Small intestine (tissue), 16 donors: ENCODE results near the gene OR2J3. TPM values are rescaled to one million over a fixed set of nuclear protein-coding genes. Genes with fewer than 3 reads are reported as not detected.

Source experiments
- DNase-seq, 2 donors: peaks; one replicate each; pipeline versions ENCODE4 v3.0.0 to v3.0.0-alpha.2; 2013
- FAIRE-seq: peaks from 2 replicates; lab custom pipeline; 2012; peaks lifted over from hg19 to GRCh38; lab: Jason Lieb, UNC
- H3K27ac ChIP-seq, 3 donors: one replicate each; pipeline ENCODE4 v1.5.1; 2013; ENCODE audit warnings: low read length in 2 of 3, mild to moderate bottlenecking in 2 of 3, control low read depth in 1 of 3, inconsistent platforms in 1 of 3, low read depth in 1 of 3, moderate library complexity in 1 of 3
- H3K27me3 ChIP-seq, 3 donors: one replicate each; pipeline ENCODE4 v1.6.1; 2013; ENCODE audit warnings: low read length in 3 of 3, inconsistent platforms in 1 of 3; ENCODE audit not compliant: control insufficient read depth in 3 of 3, insufficient read depth in 3 of 3
- H3K36me3 ChIP-seq, 3 donors: one replicate each; pipeline ENCODE4 v1.6.1; 2013; ENCODE audit warnings: low read length in 3 of 3, inconsistent platforms in 1 of 3, low read depth in 1 of 3, mild to moderate bottlenecking in 1 of 3, moderate library complexity in 1 of 3; ENCODE audit not compliant: control insufficient read depth in 3 of 3, insufficient read depth in 2 of 3
- H3K4me1 ChIP-seq, 3 donors: one replicate each; pipeline ENCODE4 v1.6.1; 2013; ENCODE audit warnings: low read length in 2 of 3, inconsistent platforms in 1 of 3, low read depth in 1 of 3, mild to moderate bottlenecking in 1 of 3, moderate library complexity in 1 of 3; ENCODE audit not compliant: control insufficient read depth in 3 of 3, insufficient read depth in 2 of 3
- H3K4me3 ChIP-seq, 3 donors: one replicate each; pipeline ENCODE4 v1.5.1; 2013; ENCODE audit warnings: low read length in 3 of 3, control low read depth in 1 of 3, inconsistent platforms in 1 of 3, low read depth in 1 of 3, mild to moderate bottlenecking in 1 of 3, moderate library complexity in 1 of 3
- H3K9me3 ChIP-seq, 2 donors: one replicate each; pipeline ENCODE4 v1.6.1; 2013; ENCODE audit warnings: low read depth in 1 of 2, low read length in 1 of 2; ENCODE audit not compliant: control insufficient read depth in 2 of 2, insufficient read depth in 1 of 2
- WGBS, 3 donors: extraction: QIAGEN DNeasy Blood & Tissue Kit; methylation state at CpG; one replicate each; pipeline ENCODE4 v1.1.7; 2013; 5-methylcytosine and 5-hydroxymethylcytosine counted together
- long read RNA-seq, 10 donors: transcript quantifications; one replicate each; lab custom pipeline, GENCODE V29; 2026
- polyA plus RNA-seq, 4 donors: library from polyadenylated mRNA; stranded (reverse) in 3 of 4; unstranded in 1 of 4; fragments of 200-250 nt in 3 of 4; fragments of 120-200 nt in 1 of 4; gene quantifications; one replicate each; pipeline versions ENCODE4 v1.2.1 to v1.2.3, GENCODE V29; 2013
- donor health status: healthy with polysubstance abuse.
- donor health status: control.
- donor health status: control.
- donor health status: Bipolar disorder and iron deficiency.
- donor health status: healthy.

Gene OR2J3
- not detected for polyA plus RNA-seq
- long read RNA-seq, donor 1: 0 reads
- long read RNA-seq, donor 2: 0 reads
- long read RNA-seq, donor 3: 0 reads
- long read RNA-seq, donor 4: 0 reads
- long read RNA-seq, donor 5: 0 reads
- long read RNA-seq, donor 6: 0 reads
- long read RNA-seq, donor 7: 0 reads
- long read RNA-seq, donor 8: 0 reads
- long read RNA-seq, donor 9: 0 reads
- long read RNA-seq, donor 10: 0 reads

DNA sequence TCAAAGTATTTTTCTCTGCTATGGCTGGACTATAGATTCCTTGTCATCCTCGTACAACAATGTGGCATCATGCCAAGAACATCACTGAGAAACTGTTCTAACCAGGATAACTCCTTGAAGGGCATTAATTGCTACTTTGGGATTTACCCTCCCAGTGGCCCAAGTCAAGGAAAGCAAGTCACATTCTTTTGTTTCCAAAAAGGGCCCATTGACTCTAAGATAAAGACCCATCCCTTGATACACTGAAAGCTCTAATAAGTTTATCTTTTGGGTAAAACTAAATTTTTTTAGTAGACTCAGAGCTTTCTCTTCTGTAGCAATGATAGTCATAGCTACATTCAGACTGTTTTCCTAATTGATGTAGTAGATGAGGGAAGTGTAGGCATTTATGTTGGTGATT, at the start of gene OR2J3:
TSS of gene OR2J3 (plus strand) at position 301 of the 400 bp plus-strand sequence. CDS start 3,833 bp downstream, outside the sequence.
- DNase-seq (no peak), FAIRE-seq (no peak)
- no peaks in the 10 kb centered on the region for H3K9me3 ChIP-seq
- no peaks in the 10 kb centered on the region for H3K4me1 ChIP-seq
- no peaks in the 10 kb centered on the region for H3K36me3 ChIP-seq
- H3K27me3 ChIP-seq: no peaks in the 10 kb centered on the region
- no peak within 1 kb of the TSS for H3K4me3 ChIP-seq
- H3K27ac ChIP-seq: no peak within 1 kb of the TSS
- 9 to 23% (median 18%) methylated on average over 1 of the region's 1 CpG for WGBS, 3 donors

DNA sequence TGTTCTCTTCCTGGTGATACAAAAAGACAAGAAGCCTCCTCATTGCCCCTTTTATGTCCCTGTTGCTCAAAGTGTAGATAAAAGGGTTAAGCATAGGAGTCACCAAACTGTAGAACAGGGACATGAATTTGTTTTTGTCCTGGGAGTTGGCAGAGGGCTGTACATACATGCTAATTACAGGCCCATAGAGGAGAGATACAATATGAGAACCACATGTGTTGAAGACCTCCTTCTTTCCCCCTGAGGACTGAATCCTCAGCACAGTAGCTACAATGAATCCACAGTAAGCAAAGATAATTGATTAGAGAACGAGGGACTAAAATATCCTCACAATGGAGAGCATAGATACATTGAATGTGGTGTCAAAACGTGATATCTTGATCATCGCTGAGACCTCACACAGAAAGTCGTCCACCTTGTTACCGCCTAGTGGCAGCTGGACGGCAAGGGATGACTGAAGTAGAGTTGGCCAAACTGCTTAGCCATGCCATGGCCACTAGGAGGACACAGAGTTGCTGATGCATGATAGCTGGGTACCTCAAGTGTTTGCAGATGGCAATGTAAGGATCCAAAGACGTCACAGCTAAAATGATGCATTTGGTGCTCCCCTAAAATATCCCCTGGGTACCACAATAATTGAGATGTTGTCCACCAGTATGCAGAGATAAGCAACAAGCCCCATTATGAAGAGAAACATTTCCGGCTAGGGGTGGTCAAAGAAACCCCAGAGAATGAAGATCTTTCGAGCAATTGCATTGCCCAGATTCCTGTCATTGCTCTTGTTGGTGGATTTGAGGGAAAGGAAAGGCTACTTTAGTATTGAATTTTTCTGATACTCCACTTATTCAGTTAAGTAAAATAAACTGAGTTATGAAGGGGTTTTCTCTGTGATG, 35.8 kb upstream of the OR2J3 start:
- FAIRE-seq (no peak), DNase-seq (peak; percentile 15 to 17)
- H3K27me3 ChIP-seq: peaks cover 0 to 2% (median 0%) of the 10 kb centered on the region in 3 donors
- H3K36me3 ChIP-seq: no peaks in the 10 kb centered on the region
- 31 to 35% (median 33%) methylated on average over 9 of the region's 9 CpGs for WGBS, 3 donors
- H3K27ac ChIP-seq: no peak overlapping the region
- H3K4me3 ChIP-seq: no peak overlapping the region
- no peaks in the 10 kb centered on the region for H3K9me3 ChIP-seq
- H3K4me1 ChIP-seq: no peaks in the 10 kb centered on the region

DNA sequence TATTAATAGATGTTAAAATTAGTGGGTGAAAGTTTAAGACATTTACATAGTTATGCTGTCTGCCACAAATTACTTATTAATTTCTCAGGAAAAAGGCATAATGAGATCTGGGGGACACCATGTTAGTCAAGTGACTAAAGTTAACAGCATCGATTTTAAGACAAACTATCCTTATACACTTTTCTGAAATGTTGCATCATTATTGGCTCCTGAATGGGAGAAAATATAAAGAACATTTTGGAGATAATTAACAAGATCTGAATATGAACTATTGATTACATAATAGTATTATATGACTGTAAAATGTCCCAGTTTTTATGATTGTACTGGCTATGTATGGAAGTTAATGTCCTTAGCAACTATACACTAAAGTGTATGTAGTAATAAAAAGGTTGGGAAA, 28.7 kb upstream of the OR2J3 start:
- FAIRE-seq: no peak
- Histone ChIP-seq H3K4me1 (no peaks in the 10 kb centered on the region), H3K27ac (no peak overlapping the region), H3K4me3 (no peak overlapping the region), H3K36me3 (no peaks in the 10 kb centered on the region), H3K9me3 (no peaks in the 10 kb centered on the region), H3K27me3 (no peaks in the 10 kb centered on the region)
- WGBS, 3 donors: 74 to 86% (median 79%) methylated on average over 1 of the region's 1 CpG
- DNase-seq: no peak

DNA sequence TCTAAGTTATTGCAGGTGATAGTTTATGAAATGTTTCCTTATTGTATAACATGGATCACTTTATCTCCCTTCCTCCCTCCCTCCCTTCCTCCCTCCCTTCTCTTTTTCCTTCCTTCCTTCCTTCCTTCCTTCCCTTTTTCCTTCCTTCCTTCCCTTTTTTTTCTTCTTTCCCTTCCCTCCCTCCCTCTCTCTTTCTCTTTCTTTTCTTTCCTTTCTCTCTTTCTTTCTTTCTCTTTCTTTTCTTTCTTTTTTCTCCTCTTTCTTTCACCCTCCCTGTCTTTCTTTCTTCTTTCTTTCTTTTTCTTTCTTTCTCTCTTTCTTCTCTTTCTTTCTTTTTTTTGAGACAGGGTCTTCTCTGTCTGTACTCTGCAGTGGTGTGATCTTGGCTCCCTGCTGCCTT, 26.5 kb upstream of the OR2J3 start:
- Histone ChIP-seq H3K36me3 (no peaks in the 10 kb centered on the region), H3K27me3 (no peaks in the 10 kb centered on the region), H3K27ac (no peak overlapping the region), H3K9me3 (no peaks in the 10 kb centered on the region), H3K4me3 (no peak overlapping the region), H3K4me1 (no peaks in the 10 kb centered on the region)
- FAIRE-seq: no peak
- no peak for DNase-seq

DNA sequence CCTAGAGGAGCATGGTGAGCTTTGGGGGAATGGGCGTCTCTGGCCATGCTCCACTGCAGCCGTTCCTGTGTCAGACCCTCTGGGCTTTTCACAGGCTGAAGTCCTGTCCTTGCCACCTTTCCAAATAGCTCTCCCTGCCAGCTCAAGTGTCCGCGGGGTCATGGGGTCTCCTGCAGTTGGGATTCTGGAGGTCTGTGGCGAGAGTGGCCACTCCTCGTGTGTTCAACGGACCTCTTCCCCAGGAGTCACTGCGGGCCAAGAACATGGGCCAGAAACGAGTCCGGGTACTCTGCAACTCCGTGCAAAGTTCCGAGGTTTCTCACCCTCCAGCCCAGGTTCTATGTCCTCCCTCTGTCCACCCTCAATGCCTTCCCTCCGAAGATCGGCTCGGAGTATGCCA, 25.4 kb upstream of the OR2J3 start:
- FAIRE-seq (no peak), DNase-seq (no peak)
- Histone ChIP-seq H3K9me3 (no peaks in the 10 kb centered on the region), H3K36me3 (no peaks in the 10 kb centered on the region), H3K27ac (no peak overlapping the region), H3K27me3 (no peaks in the 10 kb centered on the region), H3K4me3 (no peak overlapping the region), H3K4me1 (no peaks in the 10 kb centered on the region)
- WGBS, 3 donors: 89 to 93% (median 93%) methylated on average over 15 of the region's 15 CpGs

DNA sequence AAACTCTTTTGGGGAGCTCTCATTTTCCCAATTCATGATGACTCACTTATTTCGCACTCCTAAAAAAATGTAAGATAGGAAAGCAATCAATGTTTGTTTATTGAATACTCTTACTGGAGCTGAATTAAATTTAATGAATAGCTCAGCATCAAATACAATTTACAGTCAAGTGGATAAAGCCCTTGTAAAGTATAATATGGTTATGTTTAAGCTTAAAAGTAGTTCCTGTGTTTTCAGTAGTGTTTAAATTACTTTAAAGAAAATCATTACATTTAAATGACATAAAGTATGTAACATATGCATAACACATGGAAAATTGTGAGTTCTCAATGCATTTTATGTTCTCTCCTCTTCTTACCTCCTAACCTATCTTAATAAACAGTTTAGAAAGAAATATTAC, 20.6 kb upstream of the OR2J3 start, which contains the start of gene OR2B3:
TSS of gene OR2B3 (minus strand) at position 101 of the 400 bp plus-strand sequence. CDS start at position 36, 65 bp downstream.
- DNase-seq (no peak), FAIRE-seq (no peak)
- Histone ChIP-seq H3K36me3 (no peaks in the 10 kb centered on the region), H3K4me1 (no peaks in the 10 kb centered on the region), H3K27ac (no peak within 1 kb of the TSS), H3K4me3 (no peak within 1 kb of the TSS), H3K27me3 (no peaks in the 10 kb centered on the region), H3K9me3 (no peaks in the 10 kb centered on the region)
- WGBS, 3 donors: 61 to 78% (median 74%) methylated on average over 1 of the region's 1 CpG

DNA sequence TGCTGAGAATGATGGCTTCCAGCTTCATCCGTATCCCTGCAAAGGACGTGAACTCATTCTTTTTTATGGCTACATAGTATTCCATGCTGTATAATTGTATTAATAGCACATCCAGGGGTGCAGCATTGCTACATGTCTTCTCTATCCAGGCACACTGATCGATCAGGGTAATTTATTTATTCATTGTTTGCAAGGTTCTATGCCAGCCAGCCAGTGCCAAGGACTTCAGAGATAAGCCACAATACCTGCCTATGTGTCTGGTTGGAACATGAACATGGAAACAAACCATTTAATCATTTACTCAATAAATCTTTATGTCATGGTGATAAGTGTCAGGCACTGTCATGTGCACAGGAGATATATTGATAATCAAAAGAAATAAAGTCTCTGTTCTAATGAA, 14.9 kb upstream of the OR2J3 start:
- H3K36me3 ChIP-seq: no peaks in the 10 kb centered on the region
- no peak for DNase-seq
- no peaks in the 10 kb centered on the region for H3K27me3 ChIP-seq
- H3K4me3 ChIP-seq: no peak overlapping the region
- H3K9me3 ChIP-seq: no peaks in the 10 kb centered on the region
- no peak overlapping the region for H3K27ac ChIP-seq
- WGBS, 3 donors: 70 to 83% (median 71%) methylated on average over 3 of the region's 3 CpGs
- H3K4me1 ChIP-seq: no peaks in the 10 kb centered on the region
- no peak for FAIRE-seq

DNA sequence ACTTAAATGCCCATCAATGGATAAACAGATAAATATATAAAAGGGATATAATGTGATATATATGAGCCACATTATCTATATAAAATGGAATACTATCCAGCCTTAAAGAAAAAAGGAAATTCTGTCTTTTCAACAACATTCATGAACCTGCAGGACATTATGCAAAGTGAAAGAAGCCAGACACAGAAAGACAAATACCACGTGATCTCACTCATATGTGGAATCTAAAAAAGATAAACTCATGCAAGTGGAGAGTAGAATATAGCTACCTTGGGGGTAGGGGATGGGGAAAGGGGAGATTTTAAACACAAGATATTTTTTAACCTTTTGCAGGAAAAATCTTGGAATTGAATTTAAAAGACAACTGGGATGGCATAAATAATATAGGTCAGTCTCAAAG, 10.1 kb upstream of the OR2J3 start:
- H3K27me3 ChIP-seq: no peaks in the 10 kb centered on the region
- 44 to 58% (median 51%) methylated on average over 1 of the region's 1 CpG for WGBS, 3 donors
- no peak for FAIRE-seq

More for the DNA sequence above, 10.1 kb upstream of the OR2J3 start:
- no peak for DNase-seq
- no peak overlapping the region for H3K4me3 ChIP-seq
- no peaks in the 10 kb centered on the region for H3K36me3 ChIP-seq
- no peak overlapping the region for H3K27ac ChIP-seq
- no peaks in the 10 kb centered on the region for H3K9me3 ChIP-seq
- H3K4me1 ChIP-seq: no peaks in the 10 kb centered on the region
